HL-60/S4 treated with phorbol 12-myristate 13-acetate at 8.2 ng/mL for 4 days and 3 days (cell line): ENCODE measurements around the gene LIPE.

ENCODE experiments used
- in situ Hi-C: fragments of 300-500 bp; cut with MboI; formaldehyde crosslinking; loops from 2 replicates; pipeline ENCODE4 v1.15.0; 2022; ENCODE audit warnings: low sequenced_read_pairs

Gene LIPE

DNA sequence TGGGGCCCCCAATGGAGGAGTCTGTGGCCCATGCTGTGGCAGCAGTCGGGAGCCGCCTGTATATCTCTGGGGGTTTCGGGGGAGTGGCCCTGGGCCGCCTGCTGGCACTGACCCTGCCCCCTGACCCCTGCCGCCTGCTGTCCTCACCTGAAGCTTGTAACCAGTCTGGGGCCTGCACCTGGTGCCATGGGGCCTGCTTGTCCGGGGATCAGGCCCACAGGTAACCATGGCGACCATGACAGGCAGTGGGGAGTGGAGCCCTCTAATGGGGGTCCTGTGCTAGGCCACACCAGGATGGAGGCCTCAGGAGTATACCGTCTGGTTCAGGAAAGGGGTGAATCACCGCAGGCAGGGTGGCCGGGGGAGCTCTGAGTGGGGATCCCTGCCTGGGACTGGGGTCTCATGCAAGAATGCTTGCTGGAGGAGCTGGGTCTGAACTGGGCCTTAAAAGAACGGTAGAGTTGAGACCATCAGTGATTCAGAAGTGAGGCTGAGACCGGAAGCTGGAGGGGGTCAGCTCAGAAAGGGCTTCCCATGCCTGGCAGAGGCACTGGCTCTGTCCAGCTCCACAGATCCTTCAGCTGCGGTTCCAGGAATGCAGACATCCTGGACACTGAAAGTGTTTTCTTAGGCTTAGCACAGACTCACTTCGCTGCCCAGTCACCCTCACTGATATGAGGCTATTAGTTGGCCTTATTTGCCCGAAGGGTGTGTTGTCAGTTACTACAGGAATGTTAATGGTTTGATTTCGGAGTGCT, 66.2 kb downstream of the LIPE start:
- in situ Hi-C loops = no loop called here

DNA sequence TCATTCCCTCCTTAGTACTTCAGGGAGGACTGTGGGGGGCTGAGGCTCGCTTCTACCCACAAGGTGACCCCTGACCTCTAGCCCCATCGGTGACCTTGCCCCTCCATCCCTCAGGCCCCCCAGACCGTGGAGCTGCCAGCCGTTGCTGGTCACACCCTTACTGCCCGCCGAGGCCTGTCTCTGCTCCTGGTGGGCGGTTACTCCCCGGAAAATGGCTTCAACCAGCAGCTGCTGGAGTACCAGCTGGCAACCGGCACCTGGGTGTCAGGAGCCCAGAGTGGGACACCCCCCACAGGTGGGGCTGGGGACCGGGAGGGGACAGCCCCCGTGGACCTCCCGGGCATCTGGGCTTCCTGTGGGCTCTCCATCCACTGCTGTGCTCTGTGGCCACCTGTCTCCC, 69.9 kb downstream of the LIPE start:
- in situ Hi-C loops = no loop called here

DNA sequence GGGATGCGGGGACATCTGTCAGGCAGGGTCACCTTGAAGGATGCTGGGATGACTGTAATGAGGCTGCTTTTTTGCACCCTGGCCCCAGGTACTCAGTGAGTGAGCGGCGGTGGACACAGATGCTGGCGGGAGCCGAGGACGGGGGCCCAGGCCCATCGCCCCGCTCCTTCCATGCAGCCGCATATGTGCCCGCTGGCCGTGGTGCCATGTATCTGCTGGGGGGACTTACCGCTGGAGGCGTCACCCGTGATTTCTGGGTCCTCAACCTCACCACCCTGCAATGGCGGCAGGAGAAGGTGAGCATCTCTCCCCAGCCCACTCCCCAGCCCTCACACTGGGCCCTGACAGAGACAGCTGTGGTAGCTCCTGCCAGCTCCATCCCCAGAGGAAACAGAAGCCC, 70.5 kb downstream of the LIPE start:
- in situ Hi-C loops = no loop called here

DNA sequence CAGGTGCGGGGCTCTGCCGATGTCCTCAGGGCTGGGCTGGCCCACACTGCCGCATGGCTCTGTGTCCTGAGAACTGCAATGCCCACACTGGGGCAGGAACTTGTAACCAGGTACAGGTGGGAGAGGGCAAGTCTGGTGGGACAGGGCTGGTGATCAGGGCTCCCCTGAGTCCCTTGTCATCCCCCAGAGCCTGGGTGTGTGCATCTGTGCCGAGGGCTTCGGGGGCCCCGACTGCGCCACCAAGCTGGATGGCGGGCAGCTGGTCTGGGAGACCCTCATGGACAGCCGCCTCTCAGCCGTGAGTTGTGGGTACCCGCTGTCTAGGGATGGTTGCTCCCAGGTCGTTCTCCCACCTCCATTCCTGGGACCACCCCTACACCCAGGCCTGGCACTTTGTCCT, 71.3 kb downstream of the LIPE start:
- in situ Hi-C loops = no loop called here

DNA sequence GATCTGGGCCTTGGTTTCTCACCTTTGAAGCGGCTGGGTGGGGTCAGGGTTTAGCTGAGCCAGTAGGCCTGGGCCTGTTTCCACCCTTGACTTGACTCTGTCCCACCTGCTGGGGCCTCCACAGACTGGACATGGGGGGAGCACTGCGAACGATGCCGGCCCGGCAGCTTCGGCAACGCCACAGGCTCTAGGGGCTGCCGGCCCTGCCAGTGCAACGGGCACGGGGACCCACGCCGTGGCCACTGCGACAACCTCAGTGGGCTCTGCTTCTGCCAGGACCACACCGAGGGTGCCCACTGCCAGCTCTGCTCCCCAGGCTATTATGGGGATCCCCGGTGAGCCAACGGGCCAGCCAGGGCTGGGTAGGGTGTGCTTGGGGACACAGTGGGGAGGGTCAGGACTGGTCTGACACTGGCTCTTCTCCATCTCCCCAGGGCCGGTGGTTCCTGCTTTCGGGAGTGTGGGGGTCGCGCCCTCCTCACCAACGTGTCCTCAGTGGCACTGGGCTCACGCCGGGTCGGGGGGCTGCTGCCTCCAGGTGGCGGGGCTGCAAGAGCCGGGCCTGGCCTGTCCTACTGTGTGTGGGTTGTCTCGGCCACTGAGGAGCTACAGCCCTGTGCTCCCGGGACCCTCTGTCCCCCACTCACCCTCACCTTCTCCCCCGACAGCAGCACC, 73.7 kb downstream of the LIPE start:
- in situ Hi-C loops = no loop called here

DNA sequence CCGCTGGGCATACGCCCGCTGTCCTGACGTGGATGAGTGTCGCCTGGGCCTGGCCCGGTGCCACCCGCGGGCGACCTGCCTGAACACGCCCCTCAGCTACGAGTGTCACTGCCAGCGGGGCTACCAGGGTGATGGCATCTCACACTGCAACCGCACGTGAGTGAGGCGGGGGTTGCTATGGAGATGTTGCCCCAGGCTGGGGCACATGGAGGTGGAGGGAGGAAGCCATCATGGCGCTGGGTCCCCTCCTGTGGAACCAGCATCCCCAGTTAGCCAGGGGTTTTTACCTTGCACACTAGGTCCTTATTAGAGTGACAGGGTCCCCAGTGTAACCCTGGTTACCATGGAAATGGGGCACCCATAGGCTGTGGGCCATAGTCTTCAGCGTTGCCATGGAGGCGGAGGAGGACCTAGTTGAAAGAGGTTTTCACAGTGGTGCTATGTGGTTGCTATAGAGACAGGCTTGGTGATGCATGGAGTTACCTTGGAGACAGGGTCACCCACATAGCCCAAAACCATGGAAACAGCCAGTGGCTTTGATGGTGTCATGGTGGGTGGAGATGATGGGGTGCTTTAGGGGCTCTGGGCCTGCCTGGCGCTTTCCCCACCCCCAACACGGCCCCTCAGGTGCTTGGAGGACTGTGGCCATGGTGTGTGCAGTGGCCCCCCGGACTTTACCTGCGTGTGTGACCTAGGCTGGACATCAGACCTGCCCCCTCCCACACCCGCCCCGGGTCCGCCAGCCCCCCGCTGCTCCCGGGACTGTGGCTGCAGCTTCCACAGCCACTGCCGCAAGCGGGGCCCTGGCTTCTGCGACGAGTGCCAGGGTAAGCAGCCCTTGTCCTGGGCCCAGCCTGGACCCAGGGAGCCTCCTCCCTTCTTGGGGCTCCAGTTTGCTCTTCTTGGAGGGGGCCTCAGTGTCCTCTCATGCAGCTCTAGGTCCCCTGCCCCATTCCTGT, 74.6 kb downstream of the LIPE start:
- in situ Hi-C loops = no loop called here
